Testis (tissue), 3 donors: ENCODE results near the gene RASA3. TPM values are rescaled to one million over a fixed set of nuclear protein-coding genes. Genes with fewer than 3 reads are reported as not detected.

ENCODE experiments used
- DNase-seq: peaks from one replicate; pipeline ENCODE4 v3.0.0-alpha.2; 2019
- H3K27ac ChIP-seq, 2 donors: fragments of 200-600 bp; sonication (generic); one replicate each; pipeline ENCODE4 v1.5.1; 2019
- H3K27me3 ChIP-seq: fragments of 200-600 bp; sonication (generic); one replicate; pipeline ENCODE4 v1.5.1; 2019
- H3K36me3 ChIP-seq: fragments of 200-600 bp; sonication (generic); one replicate; pipeline ENCODE4 v1.5.1; 2017; ENCODE audit warnings: low read depth; ENCODE audit errors: missing control alignments
- H3K4me1 ChIP-seq: fragments of 200-600 bp; sonication (generic); one replicate; pipeline ENCODE4 v1.5.1; 2019
- H3K4me3 ChIP-seq, 2 donors: fragments of 200-600 bp; sonication (generic); one replicate each; pipeline ENCODE4 v1.5.1; 2017 to 2019
- H3K9me3 ChIP-seq: fragments of 200-600 bp; sonication (generic); one replicate; pipeline ENCODE4 v1.5.1; 2017
- POLR2A ChIP-seq: fragments of 450-650 bp; IDR thresholded peaks from one replicate; pipeline ENCODE4 v1.6.1; 2017; ENCODE audit warnings: antibody characterized with exemption, mild to moderate bottlenecking, moderate library complexity
- whole genome bisulfite sequencing, 2 donors: methylation state at CpG; one replicate each; pipeline ENCODE4 v1.1.5; 2018; 5-methylcytosine and 5-hydroxymethylcytosine counted together
- intact Hi-C: fragments of 100-400 bp; cut with DNase I; formaldehyde crosslinking; loops from one replicate; pipeline ENCODE4 v1.15.1; 2023; ENCODE audit warnings: low total_unique reads
- polyA plus RNA-seq: library from polyadenylated mRNA; stranded (reverse); fragments of 350-450 nt; fragmentation: Illumina TruSeq; extraction: RNeasy Lipid Tissue Mini Kit (QIAGEN cat#74804); gene quantifications from one replicate; pipeline ENCODE4 v1.2.3, GENCODE V29; 2014; ENCODE audit warnings: low read depth, low replicate concordance; ENCODE audit not compliant: insufficient read depth
- total RNA-seq, 2 donors: library from RNA; depleted of rRNA; stranded (reverse); fragments of >200 nt; gene quantifications; one replicate each; pipeline ENCODE4 v1.2.3, GENCODE V29; 2016
- TF ChIP-seq, protein P1 (sequence below), 3 experiments: fragments of 450-650 bp in 2 of 3; fragments of 200-600 bp in 1 of 3; sonication (generic) in 1 of 3; IDR thresholded peaks; one replicate each; pipeline ENCODE4 v1.5.1; 2016 to 2019; ENCODE audit warnings: antibody characterized with exemption in 3 of 3, mild to moderate bottlenecking in 2 of 3, moderate library complexity in 1 of 3

Gene RASA3
- total and polyA plus RNA-seq, 3 donors from 2014 or later = 13.2 to 21.6 (median 16.4) TPM

DNA sequence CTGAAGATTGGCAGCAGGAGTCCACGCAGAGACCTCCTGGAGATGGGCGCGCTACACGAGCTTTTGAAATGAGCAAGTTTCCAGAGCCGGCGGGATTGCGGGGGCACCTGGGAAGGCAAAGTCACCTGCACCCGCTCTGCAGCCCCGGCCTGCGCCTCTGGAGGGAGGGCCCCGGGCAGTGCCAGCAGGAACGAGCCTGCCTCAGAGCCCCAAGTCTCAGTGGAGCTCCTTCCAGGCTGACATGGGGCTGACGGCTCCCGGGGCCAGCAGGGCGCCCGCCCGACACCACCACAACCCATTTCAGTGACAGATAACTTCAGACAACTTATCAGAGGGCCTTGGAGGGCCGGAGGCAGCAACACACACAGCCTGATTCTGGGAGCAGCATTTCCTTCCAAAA is 45.0 kb downstream of the RASA3 start:
- intact Hi-C loops = no loop called here
- 90 to 91% methylated on average over 16 to 18 of the region's 18 CpGs for WGBS, 2 donors
- H3K9me3 ChIP-seq = no peaks in the 10 kb centered on the region
- no peaks in the 10 kb centered on the region for H3K36me3 ChIP-seq
- H3K4me1 ChIP-seq = no peaks in the 10 kb centered on the region
- DNase-seq = no peak
- no peak for TF ChIP-seq POLR2A
- TF ChIP-seq, protein P1, sequence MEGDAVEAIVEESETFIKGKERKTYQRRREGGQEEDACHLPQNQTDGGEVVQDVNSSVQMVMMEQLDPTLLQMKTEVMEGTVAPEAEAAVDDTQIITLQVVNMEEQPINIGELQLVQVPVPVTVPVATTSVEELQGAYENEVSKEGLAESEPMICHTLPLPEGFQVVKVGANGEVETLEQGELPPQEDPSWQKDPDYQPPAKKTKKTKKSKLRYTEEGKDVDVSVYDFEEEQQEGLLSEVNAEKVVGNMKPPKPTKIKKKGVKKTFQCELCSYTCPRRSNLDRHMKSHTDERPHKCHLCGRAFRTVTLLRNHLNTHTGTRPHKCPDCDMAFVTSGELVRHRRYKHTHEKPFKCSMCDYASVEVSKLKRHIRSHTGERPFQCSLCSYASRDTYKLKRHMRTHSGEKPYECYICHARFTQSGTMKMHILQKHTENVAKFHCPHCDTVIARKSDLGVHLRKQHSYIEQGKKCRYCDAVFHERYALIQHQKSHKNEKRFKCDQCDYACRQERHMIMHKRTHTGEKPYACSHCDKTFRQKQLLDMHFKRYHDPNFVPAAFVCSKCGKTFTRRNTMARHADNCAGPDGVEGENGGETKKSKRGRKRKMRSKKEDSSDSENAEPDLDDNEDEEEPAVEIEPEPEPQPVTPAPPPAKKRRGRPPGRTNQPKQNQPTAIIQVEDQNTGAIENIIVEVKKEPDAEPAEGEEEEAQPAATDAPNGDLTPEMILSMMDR (IDR thresholded peaks at IDR 0.05) = no peak
- H3K4me3 ChIP-seq = no peak overlapping the region
- no peaks in the 10 kb centered on the region for H3K27me3 ChIP-seq
- H3K27ac ChIP-seq = no peak overlapping the region

DNA sequence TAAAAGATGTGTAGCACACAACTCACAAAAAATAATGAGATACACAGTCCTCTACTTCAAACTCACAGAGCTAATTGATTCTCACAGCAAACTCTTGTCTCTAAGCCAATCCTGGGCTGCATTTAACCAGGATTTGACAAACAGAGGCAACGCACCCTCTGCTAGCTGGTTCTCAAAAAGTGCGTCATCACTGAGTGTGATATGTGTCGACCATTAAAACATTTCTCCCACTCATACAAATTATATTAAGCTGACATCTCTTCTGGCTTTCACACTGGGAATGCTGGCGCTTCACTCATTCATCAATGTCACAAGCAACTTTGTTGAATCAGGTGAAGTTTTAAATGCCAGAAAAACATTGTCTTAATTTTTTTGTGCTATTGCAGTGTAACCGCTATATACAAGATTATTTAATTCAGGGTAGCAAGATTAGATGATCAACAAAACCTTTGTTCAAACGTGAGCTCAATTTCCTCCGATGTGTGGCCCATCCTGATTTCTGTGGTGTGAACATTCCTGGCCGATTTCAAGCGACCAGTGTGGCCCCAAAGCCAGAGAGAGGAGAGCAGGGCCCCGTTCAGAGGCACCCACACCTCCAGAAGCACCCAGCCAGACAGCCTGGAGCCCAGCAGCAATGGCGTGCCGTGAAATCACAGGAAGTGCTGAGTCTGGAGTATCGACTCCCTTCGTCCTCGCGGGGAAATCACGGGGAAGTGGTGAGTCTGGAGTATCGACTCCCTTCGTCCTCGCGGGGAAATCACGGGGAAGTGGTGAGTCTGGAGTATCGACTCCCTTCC is 49.4 kb downstream of the RASA3 start:
- no peak for DNase-seq
- TF ChIP-seq, protein P1 (IDR thresholded peaks at IDR 0.05) = no peak
- no peak for TF ChIP-seq POLR2A
- intact Hi-C loops = no loop called here
- no peaks in the 10 kb centered on the region for H3K4me1 ChIP-seq
- H3K36me3 ChIP-seq = no peaks in the 10 kb centered on the region
- no peak overlapping the region for H3K27ac ChIP-seq
- WGBS, 2 donors = 89% methylated on average over 23 of the region's 23 CpGs
- H3K27me3 ChIP-seq = no peaks in the 10 kb centered on the region
- no peak overlapping the region for H3K4me3 ChIP-seq
- H3K9me3 ChIP-seq = no peaks in the 10 kb centered on the region

DNA sequence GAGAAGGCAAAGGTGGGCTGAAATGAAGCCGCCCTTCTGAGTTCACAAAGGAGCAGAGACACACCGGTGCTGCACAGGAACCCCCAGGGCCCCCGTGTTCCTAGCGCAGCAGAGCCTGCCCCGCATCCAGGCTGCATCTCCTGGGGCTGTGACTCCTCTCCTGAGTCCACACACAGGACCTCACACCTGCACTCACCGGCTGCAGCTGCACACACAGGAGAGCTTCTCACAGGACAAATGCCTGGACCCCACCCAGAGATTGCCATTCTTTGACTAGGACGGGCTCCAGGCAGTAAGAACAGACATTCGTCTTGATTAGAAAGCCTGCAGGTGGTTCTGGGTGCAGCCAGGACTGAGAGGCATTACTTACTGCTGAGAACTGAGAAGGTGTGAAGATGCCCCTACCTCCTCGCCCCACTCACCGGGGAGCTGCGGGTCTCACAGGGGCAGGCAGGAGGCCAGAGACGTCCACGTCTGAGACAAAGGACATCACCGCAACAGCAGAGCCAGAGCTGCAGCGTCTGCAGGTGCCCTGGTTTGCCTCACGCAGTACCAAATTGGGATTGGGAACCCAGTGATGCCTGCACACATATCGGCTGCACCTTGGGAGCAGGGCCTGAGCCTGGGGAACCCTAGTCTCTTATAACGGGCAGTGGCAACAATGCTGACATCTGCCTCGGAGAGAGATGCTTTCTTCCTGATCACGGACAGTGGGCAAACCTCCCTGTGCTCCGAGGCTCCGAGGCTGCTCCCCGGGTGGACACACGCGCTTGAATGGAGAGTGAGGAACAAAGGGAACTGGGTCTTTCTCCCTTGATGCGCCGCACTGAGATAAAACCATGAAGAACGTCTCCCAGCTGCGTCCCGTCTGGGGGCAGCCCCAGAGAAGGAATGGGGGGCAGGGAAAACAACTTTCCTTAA is 50.4 kb downstream of the RASA3 start:
- Histone ChIP-seq H3K4me1 (no peaks in the 10 kb centered on the region), H3K4me3 (no peak overlapping the region), H3K27ac (no peak overlapping the region), H3K27me3 (no peaks in the 10 kb centered on the region), H3K9me3 (no peaks in the 10 kb centered on the region), H3K36me3 (no peaks in the 10 kb centered on the region)
- intact Hi-C loops = no loop called here
- TF ChIP-seq, protein P1 (IDR thresholded peaks at IDR 0.05) = no peak
- TF ChIP-seq POLR2A = no peak
- WGBS, 2 donors = 90 to 92% methylated on average over 30 of the region's 30 CpGs
- DNase-seq = no peak

DNA sequence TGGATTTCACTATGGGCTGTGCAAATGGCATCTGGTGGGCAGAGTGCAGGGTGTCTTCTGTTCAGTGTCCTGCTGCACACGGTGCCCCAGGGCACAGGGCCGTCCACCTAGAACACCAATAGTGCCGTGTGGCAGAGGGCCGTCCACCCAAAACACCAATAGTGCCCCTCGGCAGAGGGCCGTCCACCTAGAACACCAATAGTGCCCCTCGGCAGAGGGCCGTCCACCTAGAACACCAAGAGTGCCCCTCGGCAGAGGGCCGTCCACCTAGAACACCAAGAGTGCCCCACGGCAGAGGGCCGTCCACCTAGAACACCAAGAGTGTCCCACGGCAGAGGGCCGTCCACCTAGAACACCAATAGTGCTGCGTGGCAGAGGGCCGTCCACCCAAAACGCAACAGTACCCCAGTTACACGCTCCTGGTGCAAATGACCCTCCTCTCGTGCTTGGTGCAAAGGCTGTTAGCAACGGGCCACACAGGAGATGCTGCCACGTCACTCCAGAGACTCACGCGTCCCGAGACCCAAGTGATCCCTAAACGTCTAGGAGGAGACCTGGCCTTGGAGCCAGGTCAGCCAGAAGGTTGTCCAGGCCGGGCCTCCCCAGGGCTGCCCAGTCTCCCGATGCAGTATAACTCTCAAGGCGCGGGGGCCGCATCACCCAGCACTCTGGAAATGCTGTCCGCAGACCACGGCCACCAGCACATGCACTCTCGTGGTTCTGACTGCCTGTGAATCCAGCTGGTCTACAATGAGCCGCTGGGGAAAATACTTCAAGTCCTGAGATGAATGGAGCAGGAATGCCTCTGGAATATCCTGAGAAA is 51.5 kb downstream of the RASA3 start:
- Histone ChIP-seq H3K36me3 (no peaks in the 10 kb centered on the region), H3K9me3 (no peaks in the 10 kb centered on the region), H3K27me3 (no peaks in the 10 kb centered on the region), H3K27ac (no peak overlapping the region), H3K4me1 (no peaks in the 10 kb centered on the region), H3K4me3 (no peak overlapping the region)
- no peak for TF ChIP-seq POLR2A
- TF ChIP-seq, protein P1 (IDR thresholded peaks at IDR 0.05) = no peak
- intact Hi-C loops = no loop called here
- 91 to 95% methylated on average over 25 to 34 of the region's 34 CpGs for WGBS, 2 donors
- no peak for DNase-seq
